ENCODE data around the gene NUDT4B.
"Not testable (repeated sequence)": the region's sequence is repeated elsewhere in the genome, so short reads cannot be mapped to it uniquely, and the experiment has no call there.

The NUDT4B gene

DNA sequence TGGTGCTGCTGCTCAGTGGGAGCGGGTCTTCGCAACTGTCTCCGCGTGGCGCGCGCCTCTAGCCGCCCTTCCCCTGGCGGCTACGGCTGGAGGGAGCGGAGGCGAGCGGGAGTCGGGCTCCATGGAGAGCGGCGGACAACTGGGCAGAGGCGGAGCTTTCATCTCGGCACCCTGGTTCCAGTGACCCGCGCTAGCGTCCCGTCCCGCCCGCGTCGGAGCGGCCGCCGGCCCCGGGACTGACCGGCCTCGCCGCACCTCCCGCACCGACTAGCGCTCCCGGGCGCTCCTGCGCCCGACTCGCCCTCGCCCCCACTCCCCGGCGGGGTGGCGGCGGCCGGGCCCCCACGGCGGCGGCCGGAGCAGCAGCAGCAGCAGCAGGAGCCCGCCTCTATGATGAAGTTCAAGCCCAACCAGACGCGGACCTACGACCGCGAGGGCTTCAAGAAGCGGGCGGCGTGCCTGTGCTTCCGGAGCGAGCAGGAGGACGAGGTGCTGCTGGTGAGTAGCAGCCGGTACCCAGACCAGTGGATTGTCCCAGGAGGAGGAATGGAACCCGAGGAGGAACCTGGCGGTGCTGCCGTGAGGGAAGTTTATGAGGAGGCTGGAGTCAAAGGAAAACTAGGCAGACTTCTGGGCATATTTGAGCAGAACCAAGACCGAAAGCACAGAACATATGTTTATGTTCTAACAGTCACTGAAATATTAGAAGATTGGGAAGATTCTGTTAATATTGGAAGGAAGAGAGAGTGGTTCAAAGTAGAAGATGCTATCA lies at the start of gene NUDT4B:
Gene NUDT4B, plus strand, starts transcription at position 212 of the 772 bp plus-strand sequence. Its CDS starts 179 bp downstream, at position 391.
- DNase-seq (ENCODE audit: low spot score): not testable (repeated sequence)

DNA sequence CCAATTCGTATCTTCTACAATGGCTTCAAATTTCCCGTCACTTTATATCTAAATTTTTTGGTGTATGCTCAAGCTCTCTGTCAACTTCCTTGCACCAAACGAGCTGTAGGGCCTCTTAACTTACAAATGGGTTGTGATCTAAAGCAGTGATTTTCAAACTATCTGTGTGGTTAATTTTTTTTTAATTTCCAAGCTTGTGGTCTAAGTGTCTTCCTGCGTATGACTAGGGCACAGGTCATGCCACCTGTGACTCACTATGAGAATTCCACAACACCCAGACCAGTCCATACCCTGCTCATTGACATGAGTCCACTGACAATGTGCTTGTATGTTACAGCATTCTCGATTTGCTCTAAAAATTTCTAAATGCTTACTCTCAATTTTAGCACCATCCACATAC lies 49.2 kb upstream of the NUDT4B start:
- DNase-seq (ENCODE audit: low spot score): not testable (repeated sequence)

DNA sequence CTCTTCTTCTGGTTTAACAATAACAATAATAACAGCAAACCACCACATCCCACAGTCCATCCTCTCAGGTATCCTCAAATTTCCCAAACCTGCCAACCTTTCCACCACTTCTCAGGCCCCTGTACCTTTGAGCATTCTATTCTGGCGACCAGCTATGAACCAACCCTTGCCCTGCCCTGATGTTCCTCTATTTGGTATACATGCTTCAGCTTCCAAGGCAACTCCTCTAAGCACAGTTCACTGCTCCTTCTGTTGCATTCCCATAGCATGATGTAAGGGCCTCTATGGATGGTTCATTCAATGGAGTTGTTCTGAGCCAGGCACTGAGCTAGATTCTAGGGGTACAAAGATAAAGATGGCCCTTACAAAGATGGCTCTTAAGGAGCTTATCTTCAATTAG lies 46.3 kb upstream of the NUDT4B start:
- not testable (repeated sequence) for DNase-seq (ENCODE audit: low spot score)

DNA sequence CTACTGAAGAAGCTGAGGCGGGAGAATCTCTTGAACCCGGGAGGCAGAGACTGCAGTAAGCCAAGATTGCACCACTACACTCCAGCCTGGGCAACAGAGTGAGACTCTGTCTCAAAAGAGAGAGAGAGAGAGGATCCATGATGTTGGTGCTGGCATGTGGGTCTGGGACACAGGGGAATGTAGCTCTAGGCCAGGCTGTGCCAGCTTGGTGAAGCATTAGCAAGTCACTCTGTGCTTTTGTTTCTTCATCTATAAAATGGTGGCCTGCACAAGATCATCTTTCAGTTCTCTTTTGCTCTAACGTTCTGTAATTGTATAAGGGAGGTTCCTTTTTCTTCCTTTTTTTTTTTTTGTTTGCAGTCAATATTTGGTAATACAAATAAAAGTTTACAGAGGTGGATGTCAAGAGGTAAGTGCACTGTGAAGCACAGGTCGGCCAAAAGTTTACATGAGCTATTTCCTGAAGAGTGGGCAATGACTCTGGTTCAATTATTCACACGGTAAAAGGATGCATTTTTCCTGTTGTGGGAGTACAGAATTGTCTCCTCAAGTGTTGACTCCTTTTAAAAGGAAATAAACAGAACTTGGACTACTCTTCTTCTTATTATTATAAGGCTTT lies 44.5 kb upstream of the NUDT4B start:
- DNase-seq (ENCODE audit: low spot score): not testable (repeated sequence)

DNA sequence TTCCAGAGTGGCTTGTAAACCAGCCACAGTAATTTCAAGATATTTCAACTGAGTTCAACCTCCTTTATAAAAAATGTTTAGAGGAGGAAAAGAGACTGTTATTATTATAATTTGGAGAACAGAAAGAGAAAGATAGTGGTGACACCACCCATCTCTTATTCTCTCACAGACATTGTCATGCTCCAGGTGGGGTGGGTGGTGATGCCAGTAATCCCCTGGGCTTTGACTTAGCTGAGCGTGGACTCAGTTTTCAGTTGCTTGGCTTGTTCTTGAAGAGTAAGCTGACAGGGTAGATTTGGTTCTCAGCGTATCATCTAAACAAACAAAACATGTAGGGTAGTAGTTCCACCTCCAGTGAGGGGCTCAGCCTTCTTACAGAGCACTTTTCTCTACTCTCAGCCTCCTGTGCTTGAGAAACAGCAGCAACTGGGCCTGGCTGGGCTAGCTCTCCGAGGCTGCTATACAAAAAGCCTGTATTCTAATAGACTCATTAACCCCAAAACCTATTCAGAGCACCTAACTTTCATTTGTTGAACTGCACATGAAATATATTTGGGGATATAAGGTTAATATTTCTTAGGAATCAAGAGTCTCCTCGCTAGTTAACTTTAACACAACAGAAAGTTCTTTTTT lies 43.1 kb upstream of the NUDT4B start:
- DNase-seq (ENCODE audit: low spot score): not testable (repeated sequence)

DNA sequence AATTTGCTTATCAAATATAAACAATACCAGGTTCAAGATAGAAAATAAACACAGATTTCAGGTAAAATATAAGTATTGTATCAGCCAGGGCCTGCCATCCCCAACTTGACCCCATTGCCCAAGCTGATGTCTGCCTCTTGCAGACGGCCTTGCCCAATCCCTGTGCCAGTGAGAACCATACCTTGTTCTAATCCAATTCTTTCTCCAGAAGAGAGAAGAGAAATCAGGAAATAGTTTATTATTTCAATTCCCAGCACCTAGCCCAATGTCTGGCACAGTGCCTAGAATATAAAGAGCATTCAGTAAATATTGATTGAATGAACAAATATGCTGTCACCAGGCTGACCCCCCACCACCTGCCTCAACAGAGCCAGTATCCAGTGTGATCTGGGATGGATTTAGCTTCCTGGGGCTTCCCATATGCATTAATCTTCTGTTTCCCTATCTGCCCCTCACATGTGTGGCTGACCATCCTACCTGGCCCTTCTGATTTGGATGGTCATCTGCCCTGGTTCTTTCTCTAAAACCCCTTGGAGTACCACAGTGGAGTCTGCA lies 39.7 kb upstream of the NUDT4B start:
- DNase-seq (ENCODE audit: low spot score): not testable (repeated sequence)

DNA sequence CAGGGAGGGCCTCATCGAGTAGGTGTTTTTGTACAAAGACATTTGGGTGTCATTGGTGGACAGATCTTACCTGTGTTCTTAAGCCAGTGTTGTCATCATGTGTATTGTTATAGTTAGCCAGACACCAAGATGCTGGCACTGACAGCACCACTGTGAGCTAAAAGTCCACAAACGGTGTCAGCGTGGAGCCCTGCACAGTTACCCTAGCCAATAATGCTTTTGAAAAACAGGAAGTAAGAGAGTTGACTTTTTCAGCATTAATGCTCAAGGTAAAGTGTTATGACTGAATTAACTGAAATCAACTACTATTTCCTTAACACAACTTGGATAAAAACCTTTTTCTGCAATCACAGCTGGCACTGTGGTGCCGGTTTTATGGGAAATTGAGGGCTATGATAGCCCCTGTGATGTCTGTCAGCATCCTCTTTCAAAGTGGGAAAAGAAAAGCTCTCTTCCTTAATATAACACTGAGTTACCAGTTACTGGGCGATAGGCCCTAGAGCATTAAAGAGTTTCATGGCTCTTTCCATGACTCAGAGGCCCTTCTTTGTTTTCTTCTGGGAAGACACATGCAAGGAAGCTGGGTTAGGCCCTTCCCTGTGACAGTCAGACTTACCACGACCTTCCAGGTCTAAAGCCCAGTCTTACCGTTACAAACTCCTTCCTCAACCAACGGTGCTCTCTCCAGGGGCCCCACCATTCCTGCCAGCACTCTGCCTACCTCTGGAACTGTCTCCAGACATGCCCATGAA lies 37.6 kb upstream of the NUDT4B start:
- DNase-seq (ENCODE audit: low spot score): not testable (repeated sequence)

DNA sequence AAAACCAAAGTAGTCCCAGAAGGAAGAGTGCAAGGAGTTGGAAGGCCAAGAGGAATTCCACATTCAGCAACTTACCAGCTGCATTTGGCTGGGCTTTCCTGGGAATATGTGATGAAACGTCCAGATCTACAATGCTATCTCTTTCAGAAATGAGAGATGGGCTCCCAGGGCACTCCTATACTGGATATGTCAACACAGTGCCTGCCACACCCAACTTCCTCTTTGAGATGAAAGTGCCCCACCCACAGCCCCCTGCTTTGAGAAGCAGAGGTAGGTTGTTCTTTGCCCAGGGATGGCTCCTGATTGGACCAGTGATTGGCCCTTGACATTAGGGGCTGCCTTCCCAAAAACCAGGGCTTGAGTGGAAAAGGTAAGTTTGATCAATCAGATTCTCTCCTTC lies 36.2 kb upstream of the NUDT4B start:
- not testable (repeated sequence) for DNase-seq (ENCODE audit: low spot score)

DNA sequence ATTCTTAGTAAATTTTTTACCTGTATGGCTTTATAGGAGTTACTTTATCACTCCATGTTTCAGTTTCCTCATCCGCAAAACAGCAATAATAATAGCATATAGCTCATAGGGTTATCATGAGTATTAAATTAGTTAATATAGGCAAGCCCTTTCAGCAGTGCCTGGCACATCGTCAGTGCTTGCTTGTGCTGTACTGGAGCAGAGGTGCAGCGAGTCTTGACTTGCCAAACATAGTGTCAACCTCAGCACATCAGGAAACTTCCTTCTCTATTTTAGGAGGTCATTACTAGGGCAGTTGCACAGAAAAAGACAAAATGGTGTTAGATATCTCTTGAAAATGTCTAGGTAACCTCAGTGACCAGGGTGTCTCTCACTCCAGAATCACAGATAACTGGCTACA lies 33.1 kb upstream of the NUDT4B start:
- not testable (repeated sequence) for DNase-seq (ENCODE audit: low spot score)

DNA sequence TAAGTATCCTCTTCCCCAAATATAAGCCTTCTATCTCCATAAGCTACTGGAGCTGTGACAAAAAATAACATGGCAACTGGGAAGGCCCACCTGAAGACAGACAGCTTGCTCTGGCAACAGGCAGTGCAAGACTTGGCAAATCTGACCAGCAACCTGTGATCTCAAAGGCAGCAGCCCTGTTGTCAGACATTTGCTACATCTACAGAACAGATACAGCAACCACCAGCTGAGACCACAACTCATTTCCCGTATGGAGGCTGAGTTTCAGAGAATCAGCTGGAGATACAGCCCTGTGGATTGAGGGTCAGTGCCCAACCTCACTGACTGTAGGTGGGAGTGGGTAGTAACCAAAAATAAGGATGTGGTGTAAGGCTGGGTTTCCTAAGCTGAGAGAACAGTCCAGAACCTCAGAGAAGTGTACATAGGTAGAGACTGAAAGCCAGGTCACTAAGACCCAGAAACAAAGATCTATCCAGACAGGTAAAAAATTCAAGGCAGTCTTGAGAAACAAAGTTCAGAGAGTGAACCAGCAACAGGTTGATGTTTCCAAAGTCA lies 31.5 kb upstream of the NUDT4B start:
- DNase-seq (ENCODE audit: low spot score): not testable (repeated sequence)

DNA sequence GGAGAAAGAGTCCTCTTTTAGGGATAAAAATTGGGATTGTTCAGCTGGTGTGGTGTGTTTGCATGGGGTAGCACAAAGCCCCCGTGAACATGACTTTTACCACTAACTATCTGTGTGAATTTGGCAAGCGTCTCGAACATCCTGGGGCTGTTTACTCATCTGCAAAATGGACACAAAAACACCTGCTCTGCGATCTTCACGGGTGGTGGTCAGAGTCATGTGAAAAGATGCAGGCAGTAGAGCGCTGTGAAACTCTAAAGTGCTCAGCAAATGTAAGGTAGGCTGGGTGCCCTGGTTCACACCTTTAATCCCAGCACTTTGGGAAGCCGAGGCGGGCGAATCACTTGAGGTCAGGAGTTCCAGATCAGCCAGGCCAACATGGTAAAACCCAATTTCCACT lies 27.7 kb upstream of the NUDT4B start:
- DNase-seq (ENCODE audit: low spot score): not testable (repeated sequence)

DNA sequence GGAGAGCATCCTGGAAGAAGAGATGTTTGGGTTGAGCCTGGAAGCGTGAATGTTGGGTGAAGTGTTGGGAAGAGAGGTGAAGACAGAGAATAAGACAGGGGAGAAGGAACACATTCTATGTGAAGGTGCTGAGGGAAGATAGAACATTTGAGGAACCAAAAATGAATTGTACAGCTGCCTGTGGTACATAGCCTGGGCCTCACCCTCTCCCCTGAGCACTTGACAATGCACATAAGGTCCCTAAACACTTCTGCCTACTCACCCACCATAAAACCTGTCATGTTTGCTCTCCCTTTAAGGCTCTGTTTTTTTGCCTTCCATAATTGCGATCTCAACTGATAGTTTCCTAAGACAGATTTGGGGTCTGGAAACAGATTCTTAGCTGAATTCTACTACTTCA lies 25.8 kb upstream of the NUDT4B start:
- DNase-seq (ENCODE audit: low spot score): not testable (repeated sequence)

DNA sequence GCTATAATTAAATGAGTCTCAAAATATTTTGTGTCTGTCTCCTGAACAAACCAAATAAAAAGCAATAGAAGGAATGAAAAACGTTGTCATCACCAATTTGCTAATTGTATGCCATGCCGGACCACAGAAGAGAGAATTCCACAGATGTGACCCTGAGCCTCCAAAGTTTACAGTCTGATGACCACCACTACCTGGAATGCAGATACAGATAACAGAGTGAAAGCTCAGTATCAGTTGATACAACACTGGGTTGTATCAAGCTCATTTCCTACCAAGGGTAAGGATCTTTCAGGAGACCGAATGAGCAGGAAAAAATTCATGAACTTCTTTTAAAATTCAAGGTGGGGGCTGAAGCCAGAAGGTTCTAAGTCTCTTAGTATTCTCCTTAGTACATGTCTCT lies 25.1 kb upstream of the NUDT4B start:
- not testable (repeated sequence) for DNase-seq (ENCODE audit: low spot score)

DNA sequence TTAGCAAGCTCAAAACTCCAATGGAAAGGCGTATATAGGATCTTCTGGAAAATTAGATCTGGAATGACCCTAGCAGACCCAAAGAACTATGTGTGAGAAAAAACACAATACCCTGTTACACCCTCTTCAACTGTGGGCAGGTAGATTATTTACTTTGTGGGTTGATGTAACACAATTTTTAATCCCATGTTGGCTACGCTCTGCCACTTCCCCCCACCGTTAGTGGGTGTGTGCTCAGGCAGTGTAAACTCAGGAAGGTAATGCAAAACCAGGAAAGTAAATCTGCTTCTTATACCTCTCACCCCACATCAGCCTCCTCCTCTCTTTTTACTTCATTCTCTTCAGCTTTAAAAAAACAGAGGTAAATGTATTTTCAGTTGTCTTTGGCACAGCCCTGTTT lies 23.7 kb upstream of the NUDT4B start:
- DNase-seq (ENCODE audit: low spot score): not testable (repeated sequence)

DNA sequence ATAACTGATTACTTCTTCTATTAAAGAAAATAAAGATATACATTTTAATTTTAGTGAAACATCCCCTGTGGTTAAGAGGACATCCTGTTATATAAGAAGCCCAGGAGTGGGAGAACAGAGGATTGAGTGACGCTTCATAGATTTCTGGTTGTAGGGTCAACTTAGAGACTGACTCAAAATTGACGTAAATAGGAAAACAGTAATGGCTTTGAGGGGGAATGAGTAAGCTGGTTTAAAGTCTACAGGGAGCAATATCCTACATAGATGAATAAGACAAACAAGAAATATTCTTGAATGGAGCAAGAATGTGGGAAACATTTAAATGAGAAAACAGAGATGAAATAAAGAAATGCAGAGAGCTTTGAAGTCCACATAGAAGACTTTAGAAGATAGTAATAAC lies 20.7 kb upstream of the NUDT4B start:
- DNase-seq (ENCODE audit: low spot score): not testable (repeated sequence)

DNA sequence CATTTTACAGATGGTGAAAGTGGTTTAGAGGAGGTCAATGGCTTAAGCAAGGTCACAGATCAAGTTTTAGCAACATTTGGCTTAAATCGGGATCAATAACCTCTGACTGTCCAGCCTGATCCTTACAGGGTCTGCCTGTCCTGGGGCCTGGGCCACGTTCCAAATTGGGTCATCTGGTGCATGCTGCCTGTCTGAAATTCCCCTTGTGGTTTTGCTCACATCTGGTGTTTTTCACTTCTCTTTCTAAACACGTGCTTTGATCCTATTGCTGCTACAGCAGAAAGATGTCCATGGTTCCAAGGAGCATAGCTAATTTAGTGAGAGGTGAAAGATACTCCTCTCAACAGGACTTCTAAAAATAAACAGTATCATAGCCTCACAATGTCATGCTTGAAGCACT lies 19.4 kb upstream of the NUDT4B start:
- not testable (repeated sequence) for DNase-seq (ENCODE audit: low spot score)

DNA sequence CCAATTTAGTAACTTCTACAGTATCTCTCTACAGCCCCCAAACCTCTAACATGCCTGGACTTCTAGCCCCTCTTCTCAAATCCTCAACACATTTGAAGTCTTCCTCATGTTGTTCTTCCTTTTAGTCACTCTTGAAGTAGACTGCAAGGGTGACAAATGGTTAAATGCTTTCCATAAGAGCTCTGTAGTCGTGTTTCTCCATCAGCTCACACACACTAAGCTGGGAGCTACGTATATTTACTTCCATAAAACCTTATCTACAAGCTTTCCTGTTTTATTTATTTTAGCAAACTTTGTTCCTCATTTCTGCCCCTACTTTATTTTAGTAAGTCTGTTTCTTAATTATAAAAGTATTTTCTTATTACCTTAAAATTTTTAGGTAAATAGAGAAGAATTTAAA lies 19.0 kb upstream of the NUDT4B start:
- not testable (repeated sequence) for DNase-seq (ENCODE audit: low spot score)

DNA sequence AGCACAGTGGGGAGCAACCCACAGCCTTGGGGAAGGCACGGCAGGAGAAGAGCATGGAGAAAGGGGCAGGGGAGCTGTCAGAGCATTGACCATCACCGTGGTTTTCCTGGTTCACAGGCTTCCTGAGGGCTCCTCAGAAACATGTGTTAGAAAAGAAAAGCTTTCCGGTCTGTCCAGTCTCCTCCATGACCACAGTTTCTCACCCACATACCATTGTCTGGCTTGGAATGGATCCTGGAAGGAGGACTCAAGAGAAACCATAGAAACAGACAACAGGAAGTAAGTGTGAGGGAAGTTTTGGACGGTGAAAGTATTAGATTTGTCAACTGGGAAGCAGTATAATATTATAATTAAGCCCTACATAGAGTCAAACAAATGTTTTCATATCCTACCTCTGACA lies 16.3 kb upstream of the NUDT4B start:
- DNase-seq (ENCODE audit: low spot score): not testable (repeated sequence)

DNA sequence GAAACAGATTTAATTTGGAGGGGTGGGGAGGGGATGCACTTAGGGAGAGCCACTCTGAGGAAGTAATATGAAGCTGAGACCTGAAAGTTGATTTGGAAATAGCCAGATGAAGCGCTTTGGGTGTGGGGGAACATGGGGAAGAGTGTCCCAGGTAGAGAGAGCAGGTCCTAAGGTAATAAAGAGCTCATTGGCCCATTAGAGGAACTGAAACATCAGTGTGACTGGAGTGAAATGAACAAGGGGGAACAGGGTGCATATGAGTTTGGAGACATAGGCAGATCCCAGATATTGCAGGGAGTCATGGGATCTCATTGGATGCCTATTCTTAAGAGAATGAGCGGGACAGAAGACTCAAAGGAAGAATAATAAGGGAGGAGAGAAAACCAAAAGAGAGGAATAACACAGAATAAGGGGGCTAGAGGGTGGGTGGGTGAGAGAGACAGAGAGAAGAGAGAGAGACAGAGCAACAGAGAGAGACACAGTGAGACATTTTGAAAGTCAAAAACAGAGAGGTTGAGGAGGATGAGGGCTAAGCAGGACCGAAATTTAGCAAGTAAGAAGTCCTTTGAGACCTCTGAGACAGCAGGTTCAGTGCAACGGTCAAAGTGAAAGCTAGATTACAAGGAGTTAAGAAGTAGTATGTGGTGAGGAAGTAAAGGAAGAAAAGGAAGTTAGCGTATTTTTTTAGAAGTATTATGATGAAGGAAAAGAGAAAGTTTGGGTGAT lies 14.8 kb upstream of the NUDT4B start:
- not testable (repeated sequence) for DNase-seq (ENCODE audit: low spot score)

DNA sequence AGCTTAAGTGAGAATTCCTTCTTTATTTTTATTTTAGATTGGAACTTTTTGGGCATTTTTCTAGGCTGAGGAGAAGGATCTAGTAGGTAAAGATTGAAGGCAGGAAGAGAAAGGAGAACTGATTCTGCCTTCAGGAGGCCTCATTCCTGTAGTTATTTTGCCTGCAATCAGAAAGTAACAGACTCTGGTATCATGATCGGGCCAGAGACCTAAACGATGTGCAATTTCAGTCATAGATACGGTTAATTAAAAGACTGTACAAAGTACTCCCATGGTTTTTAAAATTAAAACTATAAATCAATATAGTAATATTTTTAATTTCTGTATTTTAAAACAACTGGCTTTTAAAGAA lies 14.3 kb upstream of the NUDT4B start:
- not testable (repeated sequence) for DNase-seq (ENCODE audit: low spot score)

DNA sequence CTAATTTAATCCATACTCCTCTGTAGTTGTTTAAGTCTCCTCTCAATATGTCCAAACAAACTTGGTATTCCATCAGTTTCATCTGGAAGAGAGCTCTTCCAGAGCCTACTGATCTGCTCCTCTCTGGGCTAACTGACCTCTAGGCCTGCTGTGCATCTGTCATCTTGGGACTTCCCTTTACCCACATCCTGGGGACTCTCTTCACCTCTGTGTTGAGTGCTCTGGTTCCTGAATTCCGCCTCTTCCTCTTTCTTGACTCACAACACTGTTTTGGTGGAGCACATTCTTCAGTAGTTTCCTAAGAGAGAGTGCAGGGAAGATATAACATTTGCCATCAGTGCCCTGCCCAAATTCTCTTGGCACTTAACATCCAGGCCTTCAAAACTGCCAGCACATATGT lies 13.0 kb upstream of the NUDT4B start:
- DNase-seq (ENCODE audit: low spot score): not testable (repeated sequence)
